HepG2 (cell line): ENCODE results near the gene VPS9D1. TPM values are rescaled to one million over a fixed set of nuclear protein-coding genes. Genes with fewer than 3 reads are reported as not detected.

ENCODE experiments used
- ATF7-NPFF ChIP-seq: sonication (generic); formaldehyde crosslinking; IDR thresholded peaks from 2 replicates; pipeline ENCODE4 v1.8.1; 2023; ENCODE audit warnings: mild to moderate bottlenecking, low read depth, missing genetic modification reagents, moderate library complexity
- CBX5 ChIP-seq: sonication (generic); formaldehyde crosslinking; IDR thresholded peaks from 2 replicates; pipeline ENCODE4 v1.4.0; 2020; ENCODE audit warnings: missing genetic modification reagents, borderline replicate concordance
- FOXC1 ChIP-seq: sonication (generic); formaldehyde crosslinking; IDR thresholded peaks from 2 replicates; pipeline ENCODE4 v1.8.0; 2022; ENCODE audit warnings: mild to moderate bottlenecking, missing genetic modification reagents, borderline replicate concordance
- GATAD2A ChIP-seq: IDR thresholded peaks from 2 replicates; pipeline ENCODE4 v1.6.1; 2016
- GTF3A ChIP-seq: sonication (generic); formaldehyde crosslinking; conservative IDR thresholded peaks from 2 replicates; pipeline ENCODE4 v1.4.0; 2020; ENCODE audit warnings: mild to moderate bottlenecking, missing genetic modification reagents
- HOXA3 ChIP-seq: sonication (generic); formaldehyde crosslinking; IDR thresholded peaks from 2 replicates; pipeline ENCODE4 v1.5.0; 2020; ENCODE audit warnings: missing genetic modification reagents
- KLF15 ChIP-seq: sonication (generic); formaldehyde crosslinking; IDR thresholded peaks from 2 replicates; pipeline ENCODE4 v1.8.1; 2023; ENCODE audit warnings: borderline replicate concordance, mild to moderate bottlenecking, inconsistent platforms, missing genetic modification reagents, mixed read lengths
- KLF6 ChIP-seq: IDR thresholded peaks from 2 replicates; pipeline ENCODE4 v1.8.0; 2016; ENCODE audit warnings: missing biosample characterization, missing genetic modification reagents
- ONECUT2 ChIP-seq: sonication (generic); formaldehyde crosslinking; IDR thresholded peaks from 2 replicates; pipeline ENCODE4 v1.4.0; 2020; ENCODE audit warnings: missing genetic modification reagents
- POLR2AphosphoS2 ChIP-seq: IDR thresholded peaks from 2 replicates; pipeline ENCODE4 v1.6.1; 2011; ENCODE audit warnings: low read depth, low read length, improper control_type of control experiment
- POLR2AphosphoS5 ChIP-seq: IDR thresholded peaks from 2 replicates; pipeline ENCODE4 v1.6.1; 2012; ENCODE audit warnings: low read depth, low read length
- SMYD3 ChIP-seq: sonication (generic); formaldehyde crosslinking; IDR thresholded peaks from 2 replicates; pipeline ENCODE4 v1.8.1; 2023; ENCODE audit warnings: mild to moderate bottlenecking, missing genetic modification reagents
- SOX13 ChIP-seq, 3 experiments: fragments of 450-650 bp in 1 of 3; sonication (generic) in 1 of 3; formaldehyde crosslinking in 1 of 3; IDR thresholded peaks in 2 of 3; conservative IDR thresholded peaks in 1 of 3; 2 replicates each; pipeline versions ENCODE4 v1.5.0 to v1.6.1; 2016 to 2020; ENCODE audit warnings: antibody characterized with exemption in 1 of 3, mild to moderate bottlenecking in 1 of 3, missing compliant biosample characterization in 1 of 3, missing genetic modification reagents in 1 of 3, moderate library complexity in 1 of 3
- TOE1 ChIP-seq: sonication (generic); formaldehyde crosslinking; IDR thresholded peaks from 2 replicates; pipeline ENCODE4 v1.4.0; 2020; ENCODE audit warnings: mild to moderate bottlenecking, missing genetic modification reagents
- ZFP41 ChIP-seq: sonication (generic); formaldehyde crosslinking; IDR thresholded peaks from 2 replicates; pipeline ENCODE4 v1.4.0; 2020; ENCODE audit warnings: mild to moderate bottlenecking, missing genetic modification reagents, borderline replicate concordance
- ZNF264 ChIP-seq: sonication (generic); formaldehyde crosslinking; IDR thresholded peaks from 2 replicates; pipeline ENCODE4 v1.4.0; 2020; ENCODE audit warnings: missing genetic modification reagents
- ZNF530 ChIP-seq: sonication (generic); formaldehyde crosslinking; IDR thresholded peaks from 2 replicates; pipeline ENCODE4 v1.5.0; 2020; ENCODE audit warnings: low read depth, mild to moderate bottlenecking, missing genetic modification reagents
- ZNF761 ChIP-seq: sonication (generic); formaldehyde crosslinking; conservative IDR thresholded peaks from 2 replicates; pipeline ENCODE4 v1.4.0; 2020; ENCODE audit warnings: mild to moderate bottlenecking, missing genetic modification reagents
- ZNF878 ChIP-seq: sonication (generic); formaldehyde crosslinking; IDR thresholded peaks from 2 replicates; pipeline ENCODE4 v1.8.1; 2023; ENCODE audit warnings: mild to moderate bottlenecking, missing genetic modification reagents, moderate library complexity
- polyA plus RNA-seq, 8 experiments: library from polyadenylated mRNA; depleted of rRNA in 3 of 8; stranded (reverse) in 7 of 8; unstranded in 1 of 8; fragments of >200 nt; fragmentation: Illumina TruSeq in 4 of 8; extraction: Trizol in 4 of 8; gene quantifications; 2 replicates each; pipeline versions ENCODE4 v1.2.1 to v1.2.3, GENCODE V29; 2011 to 2016; ENCODE audit warnings: low read depth in 4 of 8, missing spikeins in 1 of 8, mixed read lengths in 1 of 8; ENCODE audit not compliant: insufficient read depth in 1 of 8
- total RNA-seq, 5 experiments: library from RNA; depleted of rRNA; stranded (reverse); fragments of >200 nt; fragmentation: Illumina TruSeq; extraction: Trizol; gene quantifications; 2 replicates each; pipeline ENCODE4 v1.2.3, GENCODE V29; 2016; ENCODE audit warnings: low read depth in 1 of 5
- TF ChIP-seq, protein P1 (sequence below): IDR thresholded peaks from 2 replicates; pipeline ENCODE4 v1.6.1; 2012; ENCODE audit warnings: low read depth, low read length, improper control_type of control experiment
- TF ChIP-seq, protein P2 (sequence below): sonication (generic); formaldehyde crosslinking; IDR thresholded peaks from 2 replicates; pipeline ENCODE4 v1.5.1; 2020; ENCODE audit warnings: missing genetic modification reagents, mild to moderate bottlenecking, borderline replicate concordance
- TF ChIP-seq, protein P3 (sequence below): sonication (generic); formaldehyde crosslinking; IDR thresholded peaks from 2 replicates; pipeline ENCODE4 v1.8.0; 2023; ENCODE audit warnings: mild to moderate bottlenecking, missing genetic modification reagents
- TF ChIP-seq, protein P4 (sequence below): sonication (generic); formaldehyde crosslinking; IDR thresholded peaks from 2 replicates; pipeline ENCODE4 v1.5.1; 2020; ENCODE audit warnings: missing genetic modification reagents, mild to moderate bottlenecking, borderline replicate concordance

VPS9D1 gene
- total and polyA plus RNA-seq, 2 of the 13 experiments (the other 11 are each of a cell fraction or from before 2014, with no cell fraction given): 10.1 to 13.2 TPM

DNA sequence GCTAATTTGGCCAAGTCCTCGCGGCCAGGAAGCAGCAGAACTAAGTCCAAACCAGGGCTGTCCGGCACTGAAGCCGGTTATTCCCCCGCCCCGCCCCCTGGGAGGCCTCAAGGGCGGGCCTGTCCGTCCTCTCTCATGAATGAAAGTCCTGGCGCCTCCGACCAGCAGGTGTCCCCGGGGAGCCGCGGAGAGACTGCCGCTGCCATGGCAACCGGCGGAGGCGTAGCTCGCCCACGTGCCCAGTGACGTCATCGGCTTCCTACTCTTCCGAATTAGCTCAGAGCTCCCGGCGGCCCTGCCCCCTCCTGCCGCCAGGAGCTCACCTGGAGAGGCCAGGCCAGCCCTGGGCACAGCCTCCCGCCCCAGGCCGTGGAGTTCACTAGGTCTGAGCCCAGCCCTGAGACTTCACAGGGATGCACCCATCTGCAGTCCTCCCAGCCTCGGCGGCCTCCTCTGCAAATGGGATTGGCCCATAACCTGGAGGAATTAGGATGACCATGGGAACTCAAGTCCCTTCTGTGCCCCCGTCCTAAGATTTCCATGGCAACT is 20.5 kb downstream of the VPS9D1 start (continued):
- no peak; the same call in 1 of the 2 replicates for TF ChIP-seq FOXC1 (CRISPR knock-in tag)
- no peak; the same call in 1 of the 2 replicates for TF ChIP-seq ZFP41 (CRISPR knock-in tag)
- no peak; the same call in 1 of the 2 replicates for TF ChIP-seq GTF3A (CRISPR knock-in tag)
- TF ChIP-seq ZNF878 (CRISPR knock-in tag): no peak; the same call in 1 of the 2 replicates
- TF ChIP-seq ATF7-NPFF (CRISPR knock-in tag): peak; percentile 75
- TF ChIP-seq, protein P1, sequence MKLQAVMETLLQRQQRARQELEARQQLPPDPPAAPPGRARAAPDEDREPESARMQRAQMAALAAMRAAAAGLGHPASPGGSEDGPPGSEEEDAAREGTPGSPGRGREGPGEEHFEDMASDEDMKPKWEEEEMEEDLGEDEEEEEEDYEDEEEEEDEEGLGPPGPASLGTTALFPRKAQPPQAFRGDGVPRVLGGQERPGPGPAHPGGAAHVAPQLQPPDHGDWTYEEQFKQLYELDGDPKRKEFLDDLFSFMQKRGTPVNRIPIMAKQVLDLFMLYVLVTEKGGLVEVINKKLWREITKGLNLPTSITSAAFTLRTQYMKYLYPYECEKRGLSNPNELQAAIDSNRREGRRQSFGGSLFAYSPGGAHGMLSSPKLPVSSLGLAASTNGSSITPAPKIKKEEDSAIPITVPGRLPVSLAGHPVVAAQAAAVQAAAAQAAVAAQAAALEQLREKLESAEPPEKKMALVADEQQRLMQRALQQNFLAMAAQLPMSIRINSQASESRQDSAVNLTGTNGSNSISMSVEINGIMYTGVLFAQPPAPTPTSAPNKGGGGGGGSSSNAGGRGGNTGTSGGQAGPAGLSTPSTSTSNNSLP: peak; percentile 45; the same call in 1 of the 2 replicates
- no peak for TF ChIP-seq TOE1 (CRISPR knock-in tag)
- TF ChIP-seq ZNF264 (CRISPR knock-in tag): peak; percentile 63; the same call in 1 of the 2 replicates
- peak; percentile 77; the same call in 1 of the 2 replicates for TF ChIP-seq CBX5 (CRISPR knock-in tag)
- TF ChIP-seq POLR2AphosphoS2: no peak
- TF ChIP-seq ZNF761 (CRISPR knock-in tag): peak; percentile 77
- TF ChIP-seq, protein P2, sequence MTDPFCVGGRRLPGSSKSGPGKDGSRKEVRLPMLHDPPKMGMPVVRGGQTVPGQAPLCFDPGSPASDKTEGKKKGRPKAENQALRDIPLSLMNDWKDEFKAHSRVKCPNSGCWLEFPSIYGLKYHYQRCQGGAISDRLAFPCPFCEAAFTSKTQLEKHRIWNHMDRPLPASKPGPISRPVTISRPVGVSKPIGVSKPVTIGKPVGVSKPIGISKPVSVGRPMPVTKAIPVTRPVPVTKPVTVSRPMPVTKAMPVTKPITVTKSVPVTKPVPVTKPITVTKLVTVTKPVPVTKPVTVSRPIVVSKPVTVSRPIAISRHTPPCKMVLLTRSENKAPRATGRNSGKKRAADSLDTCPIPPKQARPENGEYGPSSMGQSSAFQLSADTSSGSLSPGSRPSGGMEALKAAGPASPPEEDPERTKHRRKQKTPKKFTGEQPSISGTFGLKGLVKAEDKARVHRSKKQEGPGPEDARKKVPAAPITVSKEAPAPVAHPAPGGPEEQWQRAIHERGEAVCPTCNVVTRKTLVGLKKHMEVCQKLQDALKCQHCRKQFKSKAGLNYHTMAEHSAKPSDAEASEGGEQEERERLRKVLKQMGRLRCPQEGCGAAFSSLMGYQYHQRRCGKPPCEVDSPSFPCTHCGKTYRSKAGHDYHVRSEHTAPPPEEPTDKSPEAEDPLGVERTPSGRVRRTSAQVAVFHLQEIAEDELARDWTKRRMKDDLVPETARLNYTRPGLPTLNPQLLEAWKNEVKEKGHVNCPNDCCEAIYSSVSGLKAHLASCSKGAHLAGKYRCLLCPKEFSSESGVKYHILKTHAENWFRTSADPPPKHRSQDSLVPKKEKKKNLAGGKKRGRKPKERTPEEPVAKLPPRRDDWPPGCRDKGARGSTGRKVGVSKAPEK: no peak; the same call in 1 of the 2 replicates
- TF ChIP-seq KLF15 (CRISPR knock-in tag): no peak
- peak; percentile 76 for TF ChIP-seq GATAD2A (CRISPR knock-in tag)
- peak; percentile 68; the same call in 1 of the 2 replicates for TF ChIP-seq KLF6
- TF ChIP-seq ONECUT2 (CRISPR knock-in tag): no peak
- TF ChIP-seq ZNF530 (CRISPR knock-in tag): no peak
- TF ChIP-seq, protein P3, sequence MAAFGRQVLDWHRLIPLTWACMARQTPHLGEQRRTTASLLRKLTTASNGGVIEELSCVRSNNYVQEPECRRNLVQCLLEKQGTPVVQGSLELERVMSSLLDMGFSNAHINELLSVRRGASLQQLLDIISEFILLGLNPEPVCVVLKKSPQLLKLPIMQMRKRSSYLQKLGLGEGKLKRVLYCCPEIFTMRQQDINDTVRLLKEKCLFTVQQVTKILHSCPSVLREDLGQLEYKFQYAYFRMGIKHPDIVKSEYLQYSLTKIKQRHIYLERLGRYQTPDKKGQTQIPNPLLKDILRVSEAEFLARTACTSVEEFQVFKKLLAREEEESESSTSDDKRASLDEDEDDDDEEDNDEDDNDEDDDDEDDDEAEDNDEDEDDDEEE (CRISPR knock-in tag): 0 out of 2 replicates have a peak, but pooled peaks have one; percentile 22
- no peak for TF ChIP-seq SOX13 (IDR thresholded peaks at IDR 0.05)
- TF ChIP-seq SOX13 (CRISPR knock-in tag; conservative IDR thresholded peaks at IDR 0.05 in 1 of 2, IDR thresholded peaks at IDR 0.05 in 1 of 2): 0 out of 4 replicates have a peak, but pooled peaks of 1 of the 2 experiments have one; percentile 45
- TF ChIP-seq POLR2AphosphoS5: peak; percentile 44
- peak; percentile 96 for TF ChIP-seq HOXA3 (CRISPR knock-in tag)
- TF ChIP-seq SMYD3 (CRISPR knock-in tag): no peak
- TF ChIP-seq, protein P4, sequence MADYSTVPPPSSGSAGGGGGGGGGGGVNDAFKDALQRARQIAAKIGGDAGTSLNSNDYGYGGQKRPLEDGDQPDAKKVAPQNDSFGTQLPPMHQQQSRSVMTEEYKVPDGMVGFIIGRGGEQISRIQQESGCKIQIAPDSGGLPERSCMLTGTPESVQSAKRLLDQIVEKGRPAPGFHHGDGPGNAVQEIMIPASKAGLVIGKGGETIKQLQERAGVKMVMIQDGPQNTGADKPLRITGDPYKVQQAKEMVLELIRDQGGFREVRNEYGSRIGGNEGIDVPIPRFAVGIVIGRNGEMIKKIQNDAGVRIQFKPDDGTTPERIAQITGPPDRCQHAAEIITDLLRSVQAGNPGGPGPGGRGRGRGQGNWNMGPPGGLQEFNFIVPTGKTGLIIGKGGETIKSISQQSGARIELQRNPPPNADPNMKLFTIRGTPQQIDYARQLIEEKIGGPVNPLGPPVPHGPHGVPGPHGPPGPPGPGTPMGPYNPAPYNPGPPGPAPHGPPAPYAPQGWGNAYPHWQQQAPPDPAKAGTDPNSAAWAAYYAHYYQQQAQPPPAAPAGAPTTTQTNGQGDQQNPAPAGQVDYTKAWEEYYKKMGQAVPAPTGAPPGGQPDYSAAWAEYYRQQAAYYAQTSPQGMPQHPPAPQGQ: no peak; the same call in 1 of the 2 replicates
